Fibroblast of lung (primary cell): Measurements from ENCODE around the gene SORCS2. TPM values are rescaled to one million over a fixed set of nuclear protein-coding genes. Genes with fewer than 3 reads are reported as not detected.

ENCODE experiments used
- DNase-seq, 2 donors: peaks; one replicate each; pipeline versions ENCODE4 v3.0.0 to v3.0.0-alpha.2; 2010; ENCODE audit warnings: low read depth in 2 of 2
- H2AFZ ChIP-seq: 2 replicates; pipeline ENCODE4 v1.5.1; 2012; ENCODE audit warnings: low read length, control low read depth, inconsistent platforms
- H3K27ac ChIP-seq: 2 replicates; pipeline ENCODE4 v1.5.1; 2011; ENCODE audit warnings: low read length, control low read depth; ENCODE audit not compliant: insufficient read depth
- H3K27me3 ChIP-seq: 2 replicates; pipeline ENCODE4 v1.5.1; 2011; ENCODE audit warnings: mild to moderate bottlenecking, low read length; ENCODE audit not compliant: control insufficient read depth, insufficient read depth
- H3K36me3 ChIP-seq: 2 replicates; pipeline ENCODE4 v1.5.1; 2011; ENCODE audit warnings: low read length; ENCODE audit not compliant: control insufficient read depth, insufficient read depth
- H3K4me1 ChIP-seq: 2 replicates; pipeline ENCODE4 v1.5.1; 2011; ENCODE audit warnings: low read length; ENCODE audit not compliant: control insufficient read depth, insufficient read depth; ENCODE audit errors: extremely low read depth
- H3K4me2 ChIP-seq: 2 replicates; pipeline ENCODE4 v1.5.1; 2011; ENCODE audit warnings: low read length, control low read depth; ENCODE audit not compliant: insufficient read depth; ENCODE audit errors: extremely low read depth
- H3K4me3 ChIP-seq, 4 experiments: fragments of 200-600 bp in 1 of 4; sonication (generic) in 1 of 4; replicated peaks in 1 of 4; 2 replicates each; pipeline ENCODE4 v1.5.1; 2011 to 2016; ENCODE audit warnings: low read length in 4 of 4, low read depth in 3 of 4, mild to moderate bottlenecking in 3 of 4, control low read depth in 2 of 4, inconsistent platforms in 1 of 4, mixed read lengths in 1 of 4; ENCODE audit not compliant: insufficient read depth in 1 of 4; ENCODE audit errors: control extremely low read depth in 1 of 4
- H3K79me2 ChIP-seq: 2 replicates; pipeline ENCODE4 v1.5.1; 2012; ENCODE audit warnings: mild to moderate bottlenecking, low read length, inconsistent platforms; ENCODE audit not compliant: control insufficient read depth, insufficient read depth
- H3K9ac ChIP-seq: 2 replicates; pipeline ENCODE4 v1.5.1; 2011; ENCODE audit warnings: mild to moderate bottlenecking, low read length, control low read depth; ENCODE audit not compliant: insufficient read depth
- H3K9me3 ChIP-seq: 2 replicates; pipeline ENCODE4 v1.5.1; 2012; ENCODE audit warnings: low read depth, low read length; ENCODE audit not compliant: control insufficient read depth, insufficient read depth
- H4K20me1 ChIP-seq: 2 replicates; pipeline ENCODE4 v1.5.1; 2011; ENCODE audit warnings: low read length; ENCODE audit not compliant: control insufficient read depth, insufficient read depth; ENCODE audit errors: extremely low read depth
- CTCF ChIP-seq, 2 donors: IDR thresholded peaks in 1 of 2; conservative IDR thresholded peaks in 1 of 2; 1 replicate in 1 of 2; 2 replicates in 1 of 2; pipeline ENCODE4 v1.5.1; 2011 to 2012; ENCODE audit warnings: low read length in 2 of 2, control low read depth in 1 of 2, inconsistent platforms in 1 of 2, low read depth in 1 of 2, mild to moderate bottlenecking in 1 of 2
- EZH2 ChIP-seq: IDR thresholded peaks from 2 replicates; pipeline ENCODE4 v1.5.1; 2012; ENCODE audit warnings: low read length, control low read depth, mild to moderate bottlenecking; ENCODE audit errors: missing control alignments
- polyA plus RNA-seq, 2 donors: library from polyadenylated mRNA; depleted of rRNA in 1 of 2; stranded (reverse) in 1 of 2; unstranded in 1 of 2; fragments of >200 nt; gene quantifications; 2 replicates each; pipeline ENCODE4 v1.2.1, GENCODE V29; 2011 to 2012; ENCODE audit warnings: missing spikeins in 1 of 2
- total RNA-seq: library from RNA; depleted of rRNA; stranded (reverse); fragments of >200 nt; gene quantifications from 2 replicates; pipeline ENCODE4 v1.2.1, GENCODE V29; 2014

Gene SORCS2
- total and polyA plus RNA-seq, 2 donors (not counting 1 experiment from before 2014, with no cell fraction given), result 0.17 to 0.41 TPM

- H3K27ac ChIP-seq, result no peak overlapping the region
- no peak overlapping the region for H3K4me3 ChIP-seq
- no peaks in the 10 kb centered on the region for H3K4me1 ChIP-seq
- no peak for DNase-seq
- H3K9me3 ChIP-seq, result no peaks in the 10 kb centered on the region
- no peak overlapping the region for H3K9ac ChIP-seq
- no peaks in the 10 kb centered on the region for H3K36me3 ChIP-seq
- no peaks in the 10 kb centered on the region for H3K27me3 ChIP-seq
- no peaks in the 10 kb centered on the region for H4K20me1 ChIP-seq
- no peak overlapping the region for H2AFZ ChIP-seq
- no peaks in the 10 kb centered on the region for H3K79me2 ChIP-seq
- H3K4me2 ChIP-seq, result no peak overlapping the region
- TF ChIP-seq EZH2, result no peak
- TF ChIP-seq CTCF (conservative IDR thresholded peaks at IDR 0.05 in 1 of 2, IDR thresholded peaks at IDR 0.05 in 1 of 2; ENCODE audit: low read depth in 1 of 2, low read length in 2 of 2), result no peak
Measured at GRCh38 chr4:7620086-7620813, 427.9 kb downstream of the SORCS2 start.

GRCh38 chr4:7620814-7621176 is 428.5 kb downstream of the SORCS2 start:
- H3K27me3 ChIP-seq, result no peaks in the 10 kb centered on the region
- no peak overlapping the region for H3K9ac ChIP-seq
- DNase-seq, result no peak
- H3K36me3 ChIP-seq, result no peaks in the 10 kb centered on the region
- no peaks in the 10 kb centered on the region for H3K79me2 ChIP-seq
- no peak overlapping the region for H3K27ac ChIP-seq
- no peaks in the 10 kb centered on the region for H3K9me3 ChIP-seq
- no peaks in the 10 kb centered on the region for H4K20me1 ChIP-seq
- H3K4me2 ChIP-seq, result no peak overlapping the region
- H3K4me3 ChIP-seq, result no peak overlapping the region
- no peaks in the 10 kb centered on the region for H3K4me1 ChIP-seq
- no peak overlapping the region for H2AFZ ChIP-seq
- TF ChIP-seq EZH2, result no peak

- Histone ChIP-seq H4K20me1 (no peaks in the 10 kb centered on the region), H3K27ac (no peak overlapping the region), H2AFZ (no peak overlapping the region), H3K9me3 (no peaks in the 10 kb centered on the region), H3K79me2 (no peaks in the 10 kb centered on the region), H3K27me3 (no peaks in the 10 kb centered on the region), H3K9ac (no peak overlapping the region), H3K4me3 (no peak overlapping the region), H3K36me3 (no peaks in the 10 kb centered on the region), H3K4me1 (no peaks in the 10 kb centered on the region), H3K4me2 (no peak overlapping the region)
- DNase-seq, result no peak
- no peak for TF ChIP-seq CTCF (conservative IDR thresholded peaks at IDR 0.05 in 1 of 2, IDR thresholded peaks at IDR 0.05 in 1 of 2; ENCODE audit: low read depth in 1 of 2, low read length in 2 of 2)
- no peak for TF ChIP-seq EZH2
Measured at GRCh38 chr4:7621252-7622035, 429.1 kb downstream of the SORCS2 start.
